Measurements from ENCODE around the gene BRF1.

GRCh38 chr14:105283028-105283427 lies 17.8 kb downstream of the BRF1 start:
- TF ChIP-seq POLR2AphosphoS5 (IDR thresholded peaks at IDR 0.05; ENCODE audit: low read depth, low read length) = no peak
- no peak for TF ChIP-seq RAD21 (IDR thresholded peaks at IDR 0.05; ENCODE audit: low read length)
- TF ChIP-seq CTCF (IDR thresholded peaks at IDR 0.05) = no peak
- TF ChIP-seq REST (IDR thresholded peaks at IDR 0.05; ENCODE audit: low read depth, low read length) = no peak
- no peak for TF ChIP-seq ZBTB33 (IDR thresholded peaks at IDR 0.05; ENCODE audit: borderline replicate concordance, low read depth)
- TF ChIP-seq USF2 (IDR thresholded peaks at IDR 0.05; ENCODE audit: borderline replicate concordance, low read depth, low read length) = no peak
- no peak for TF ChIP-seq MXI1 (IDR thresholded peaks at IDR 0.05; ENCODE audit: low read depth, low read length)
- no peak for TF ChIP-seq FOXJ3 (CRISPR knock-in tag; IDR thresholded peaks at IDR 0.05)

Measured in SK-N-SH (cell line).